NCI-H2081 treated with DMSO at 0.1 percent for 48 hours (cell line): ENCODE data around the gene TBX20.
"Not testable (repeated sequence)": the region's sequence is repeated elsewhere in the genome, so short reads cannot be mapped to it uniquely, and the experiment has no call there.

Experiments
- DNase-seq: peaks from one replicate; lab custom pipeline; 2025; lab: John Stamatoyannopoulos, UW

Gene TBX20

DNA sequence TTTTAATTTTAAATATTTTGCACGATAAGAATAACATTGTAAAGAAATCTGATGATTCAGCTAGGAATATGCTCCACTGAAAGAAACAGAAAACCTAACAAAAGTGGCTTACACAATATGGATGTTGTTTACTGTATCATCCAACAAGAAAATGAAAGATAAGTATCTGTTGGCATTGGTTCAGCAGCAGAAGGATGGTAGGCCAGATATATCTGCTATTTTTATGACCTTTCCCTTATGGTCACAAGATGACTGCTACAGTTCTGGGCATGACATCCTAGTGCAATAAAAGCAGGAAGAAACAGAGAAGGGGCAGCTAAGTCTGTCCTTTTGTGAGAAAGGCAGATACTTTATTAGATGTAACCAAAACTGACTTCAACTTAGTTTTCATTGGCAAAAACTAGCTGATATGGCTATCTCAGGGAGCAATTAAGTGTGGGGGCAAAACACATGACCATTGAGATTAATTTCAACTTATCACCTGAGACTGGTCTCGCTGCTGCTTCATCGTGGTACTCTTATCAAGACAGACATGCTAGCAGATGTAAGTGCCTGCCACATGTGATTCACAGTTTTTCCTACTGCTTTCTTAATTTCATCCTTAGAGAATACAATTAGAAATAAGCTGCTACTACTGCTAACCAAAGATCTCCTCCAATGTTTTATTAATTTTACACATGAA, 92.7 kb downstream of the TBX20 start:
- DNase-seq: not testable (repeated sequence)
